MM.1S (cell line): Measurements from ENCODE around the gene RHOF.

Source experiments
- DNase-seq: peaks from one replicate; pipeline ENCODE4 v3.0.0-alpha.2; 2015
- H2AFZ ChIP-seq: fragments of 300-600 bp; sonication (generic); 2 replicates; pipeline ENCODE4 v1.6.0; 2016; ENCODE audit warnings: antibody characterized with exemption, low read length
- H3F3A ChIP-seq: fragments of 300-600 bp; sonication (generic); 2 replicates; pipeline ENCODE4 v1.6.1; 2016; ENCODE audit warnings: mild to moderate bottlenecking, antibody characterized with exemption, low read length, moderate library complexity, mixed read lengths; ENCODE audit not compliant: insufficient read depth
- H3K27ac ChIP-seq: fragments of 300-600 bp; sonication (generic); 2 replicates; pipeline ENCODE4 v1.5.1; 2016; ENCODE audit warnings: mild to moderate bottlenecking, low read length
- H3K27me3 ChIP-seq: fragments of 300-600 bp; sonication (generic); replicated peaks from 2 replicates; pipeline ENCODE4 v1.6.0; 2016; ENCODE audit warnings: low read length; ENCODE audit not compliant: insufficient read depth
- H3K36me3 ChIP-seq: fragments of 300-600 bp; sonication (generic); replicated peaks from 2 replicates; pipeline ENCODE4 v1.6.1; 2016; ENCODE audit warnings: mild to moderate bottlenecking, low read length, mixed read lengths; ENCODE audit not compliant: insufficient read depth
- H3K4me1 ChIP-seq: fragments of 300-600 bp; sonication (generic); 2 replicates; pipeline ENCODE4 v1.6.1; 2016; ENCODE audit warnings: low read length, mixed read lengths
- H3K4me2 ChIP-seq: fragments of 300-600 bp; sonication (generic); 2 replicates; pipeline ENCODE4 v1.6.0; 2016; ENCODE audit warnings: low read depth, low read length
- H3K4me3 ChIP-seq: fragments of 300-600 bp; sonication (generic); 2 replicates; pipeline ENCODE4 v1.5.1; 2016; ENCODE audit warnings: low read length, mixed read lengths
- H3K79me2 ChIP-seq: fragments of 300-600 bp; sonication (generic); 2 replicates; pipeline ENCODE4 v1.6.1; 2016; ENCODE audit warnings: mixed run types, low read length, mixed read lengths
- H3K9ac ChIP-seq: fragments of 300-600 bp; sonication (generic); 2 replicates; pipeline ENCODE4 v1.6.1; 2016; ENCODE audit warnings: low read length, mixed read lengths
- H3K9me2 ChIP-seq: fragments of 300-600 bp; sonication (generic); replicated peaks from 2 replicates; pipeline ENCODE4 v1.6.1; 2016; ENCODE audit warnings: mild to moderate bottlenecking, low read length, mixed read lengths; ENCODE audit not compliant: insufficient read depth
- H3K9me3 ChIP-seq: fragments of 300-600 bp; sonication (generic); replicated peaks from 2 replicates; pipeline ENCODE4 v1.6.1; 2016; ENCODE audit warnings: mild to moderate bottlenecking, low read length, mixed read lengths; ENCODE audit not compliant: insufficient read depth
- H4K20me1 ChIP-seq: fragments of 300-600 bp; sonication (generic); 2 replicates; pipeline ENCODE4 v1.6.1; 2016; ENCODE audit warnings: mild to moderate bottlenecking, low read length, moderate library complexity, mixed read lengths; ENCODE audit not compliant: insufficient read depth
- EZH2 ChIP-seq: fragments of 300-600 bp; sonication (generic); optimal IDR thresholded peaks from 2 replicates; pipeline ENCODE3; 2017; ENCODE audit warnings: low read depth, mild to moderate bottlenecking, antibody characterized with exemption, low read length, mixed read lengths
- EZH2phosphoT487 ChIP-seq: fragments of 300-600 bp; sonication (generic); IDR thresholded peaks from 2 replicates; pipeline ENCODE4 v1.6.1; 2018; ENCODE audit warnings: antibody characterized with exemption, low read length
- TF ChIP-seq, protein P1 (sequence below): fragments of 300-600 bp; sonication (generic); IDR thresholded peaks from 2 replicates; pipeline ENCODE4 v1.5.1; 2016; ENCODE audit warnings: antibody characterized with exemption, low read length, mixed read lengths

Gene RHOF

GRCh38 chr12:121810833-121811433 lies 17.4 kb upstream of the RHOF start:
- no peak for DNase-seq
- Histone ChIP-seq H3K36me3 (no peaks in the 10 kb centered on the region), H3K27me3 (no peaks in the 10 kb centered on the region), H3K9me2 (no peaks in the 10 kb centered on the region), H3K4me2 (peak overlapping the region; percentile 52; the same call in 1 of the 2 replicates), H4K20me1 (peaks cover 4% of the 10 kb centered on the region; the same call in 1 of the 2 replicates), H3K27ac (no peak overlapping the region), H3K79me2 (peaks cover 61% of the 10 kb centered on the region), H3F3A (no peaks in the 10 kb centered on the region), H3K9ac (no peak overlapping the region), H3K4me3 (no peak overlapping the region), H2AFZ (no peak overlapping the region), H3K4me1 (no peaks in the 10 kb centered on the region), H3K9me3 (no peaks in the 10 kb centered on the region)
- TF ChIP-seq, protein P1, sequence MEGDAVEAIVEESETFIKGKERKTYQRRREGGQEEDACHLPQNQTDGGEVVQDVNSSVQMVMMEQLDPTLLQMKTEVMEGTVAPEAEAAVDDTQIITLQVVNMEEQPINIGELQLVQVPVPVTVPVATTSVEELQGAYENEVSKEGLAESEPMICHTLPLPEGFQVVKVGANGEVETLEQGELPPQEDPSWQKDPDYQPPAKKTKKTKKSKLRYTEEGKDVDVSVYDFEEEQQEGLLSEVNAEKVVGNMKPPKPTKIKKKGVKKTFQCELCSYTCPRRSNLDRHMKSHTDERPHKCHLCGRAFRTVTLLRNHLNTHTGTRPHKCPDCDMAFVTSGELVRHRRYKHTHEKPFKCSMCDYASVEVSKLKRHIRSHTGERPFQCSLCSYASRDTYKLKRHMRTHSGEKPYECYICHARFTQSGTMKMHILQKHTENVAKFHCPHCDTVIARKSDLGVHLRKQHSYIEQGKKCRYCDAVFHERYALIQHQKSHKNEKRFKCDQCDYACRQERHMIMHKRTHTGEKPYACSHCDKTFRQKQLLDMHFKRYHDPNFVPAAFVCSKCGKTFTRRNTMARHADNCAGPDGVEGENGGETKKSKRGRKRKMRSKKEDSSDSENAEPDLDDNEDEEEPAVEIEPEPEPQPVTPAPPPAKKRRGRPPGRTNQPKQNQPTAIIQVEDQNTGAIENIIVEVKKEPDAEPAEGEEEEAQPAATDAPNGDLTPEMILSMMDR = no peak
- TF ChIP-seq EZH2phosphoT487 (no peak), EZH2 (no peak)

- H3K36me3 ChIP-seq = no peaks in the 10 kb centered on the region
- H3K9ac ChIP-seq = no peak overlapping the region
- H3K79me2 ChIP-seq = peaks cover 65% of the 10 kb centered on the region
- H3K4me1 ChIP-seq = no peaks in the 10 kb centered on the region
- TF ChIP-seq, protein P1 = no peak
- TF ChIP-seq EZH2 = no peak
- no peak for TF ChIP-seq EZH2phosphoT487
- H3K9me3 ChIP-seq = no peaks in the 10 kb centered on the region
- no peaks in the 10 kb centered on the region for H3K9me2 ChIP-seq
- no peaks in the 10 kb centered on the region for H3K27me3 ChIP-seq
- peaks cover 4% of the 10 kb centered on the region; the same call in 1 of the 2 replicates for H4K20me1 ChIP-seq
- no peak overlapping the region for H2AFZ ChIP-seq
- no peak for DNase-seq
- no peaks in the 10 kb centered on the region for H3F3A ChIP-seq
- no peak overlapping the region for H3K4me2 ChIP-seq
- no peak overlapping the region for H3K27ac ChIP-seq
- no peak overlapping the region for H3K4me3 ChIP-seq
Observed at GRCh38 chr12:121810234-121810817, 16.8 kb upstream of the RHOF start.

DNA sequence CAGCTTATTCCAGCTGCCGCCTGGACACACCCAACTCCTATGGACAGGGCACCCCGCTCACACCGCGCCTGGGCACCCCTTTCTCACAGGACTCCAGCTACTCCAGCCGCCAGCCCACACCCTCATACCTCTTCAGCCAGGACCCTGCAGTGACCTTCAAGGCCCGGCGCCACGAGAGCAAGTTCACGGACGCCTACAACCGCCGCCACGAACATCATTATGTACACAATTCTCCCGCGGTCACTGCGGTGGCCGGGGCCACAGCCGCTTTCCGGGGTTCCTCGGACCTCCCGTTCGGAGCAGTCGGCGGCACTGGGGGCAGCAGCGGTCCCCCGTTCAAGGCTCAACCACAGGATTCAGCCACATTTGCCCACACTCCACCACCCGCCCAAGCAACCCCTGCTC lies 16.2 kb upstream of the RHOF start:
- Histone ChIP-seq H3K36me3 (no peaks in the 10 kb centered on the region), H3K4me3 (no peak overlapping the region), H3K27ac (no peak overlapping the region), H3K79me2 (peaks cover 72% of the 10 kb centered on the region), H2AFZ (no peak overlapping the region), H3F3A (no peaks in the 10 kb centered on the region), H3K9me2 (no peaks in the 10 kb centered on the region), H3K9ac (no peak overlapping the region), H3K4me2 (no peak overlapping the region), H3K4me1 (no peaks in the 10 kb centered on the region), H4K20me1 (peaks cover 4% of the 10 kb centered on the region; the same call in 1 of the 2 replicates), H3K9me3 (no peaks in the 10 kb centered on the region), H3K27me3 (no peaks in the 10 kb centered on the region)
- DNase-seq = no peak
- TF ChIP-seq EZH2phosphoT487 (no peak), EZH2 (no peak)
- TF ChIP-seq, protein P1 = no peak
